Measurements from ENCODE around the gene KISS1R.

DNA sequence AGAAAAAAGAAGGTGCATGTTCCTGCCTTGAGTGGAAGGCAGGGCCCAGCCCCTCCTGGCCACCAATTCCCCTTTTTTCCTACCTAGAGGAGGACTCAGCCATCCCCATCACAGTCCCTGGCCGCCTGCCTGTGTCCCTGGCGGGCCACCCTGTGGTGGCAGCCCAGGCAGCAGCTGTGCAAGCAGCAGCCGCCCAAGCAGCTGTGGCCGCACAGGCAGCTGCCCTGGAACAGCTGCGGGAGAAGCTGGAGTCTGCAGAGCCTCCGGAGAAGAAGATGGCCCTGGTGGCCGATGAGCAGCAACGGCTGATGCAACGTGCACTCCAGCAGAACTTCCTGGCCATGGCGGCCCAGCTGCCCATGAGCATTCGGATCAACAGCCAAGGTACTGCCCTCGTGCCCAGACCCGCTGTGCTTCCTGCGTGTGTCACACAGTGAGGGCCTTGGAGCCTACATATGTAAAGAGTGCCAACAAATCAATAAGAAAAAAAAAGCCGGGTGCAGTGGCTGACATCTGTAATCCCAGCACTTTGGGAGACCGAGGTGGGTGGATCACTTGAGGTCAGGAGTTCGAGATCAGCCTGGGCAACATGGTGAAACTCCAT, 49.5 kb downstream of the KISS1R start:
- TF ChIP-seq CTCF (IDR thresholded peaks at IDR 0.05) (no peak), POLR2AphosphoS5 (IDR thresholded peaks at IDR 0.05) (no peak)
